Daoy (cell line): ENCODE measurements around the gene LHFPL4. TPM values are rescaled to one million over a fixed set of nuclear protein-coding genes. Genes with fewer than 3 reads are reported as not detected.
"Not testable (repeated sequence)": the region's sequence is repeated elsewhere in the genome, so short reads cannot be mapped to it uniquely, and the experiment has no call there.

Experiments used
- DNase-seq: peaks from one replicate; pipeline ENCODE4 v3.0.0-alpha.2; 2015; ENCODE audit warnings: low read depth
- total RNA-seq: library from RNA; depleted of rRNA; stranded (reverse); fragments of >200 nt; shearing (Covaris generic); gene quantifications from 2 replicates; pipeline ENCODE4 v1.2.3, GENCODE V29; 2014; rRNA removed

LHFPL4 gene
- 0.29 TPM in 1 of 2 replicates, not detected in the other for total RNA-seq

DNA sequence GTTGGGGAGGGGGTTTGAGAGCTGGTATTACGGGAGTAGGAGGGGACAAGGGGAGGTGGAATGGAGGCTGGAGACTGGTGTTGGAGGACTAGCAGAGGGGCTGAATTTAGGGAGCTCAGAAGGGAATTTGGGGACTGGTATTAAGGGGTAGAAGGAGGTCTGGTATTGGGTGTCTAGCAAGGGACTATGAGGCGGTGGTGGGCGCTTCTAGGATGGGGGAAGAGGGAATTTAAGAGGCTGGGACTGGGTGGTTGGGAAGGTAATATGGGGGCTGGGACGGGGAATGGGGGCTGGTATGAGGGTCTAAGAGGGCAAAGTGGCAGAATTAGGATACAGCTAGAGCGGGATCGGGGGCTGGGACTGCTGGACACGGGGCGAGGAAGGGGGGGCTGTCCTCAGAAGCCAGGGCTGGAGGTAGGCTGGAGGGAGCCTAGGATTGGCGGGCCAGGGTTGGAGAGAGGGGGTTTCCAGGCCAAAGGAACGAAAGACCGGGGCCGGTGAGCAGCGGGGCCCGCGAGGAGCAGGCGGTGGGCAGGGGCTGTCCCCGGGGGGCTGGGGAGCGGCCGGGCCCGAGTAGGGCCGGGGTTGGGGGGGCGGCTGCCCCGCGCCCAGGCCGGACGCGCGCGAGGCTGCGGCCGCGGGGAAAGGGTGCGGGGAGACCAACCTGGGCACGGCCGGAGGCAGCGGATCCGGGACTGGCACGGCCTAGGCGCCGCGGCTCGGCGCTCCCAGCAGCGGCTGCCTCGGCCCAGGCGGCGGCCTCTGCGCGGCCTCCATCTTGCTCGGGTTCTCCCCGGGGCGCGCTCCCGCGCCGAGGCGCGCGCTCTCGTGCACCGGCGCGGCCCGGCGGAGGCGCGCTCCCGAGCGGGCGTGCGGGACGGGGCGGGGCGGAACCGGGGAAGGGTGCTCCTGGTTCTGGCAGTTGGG is at the start of gene LHFPL4:
Gene LHFPL4, minus strand, starts transcription at position 802 of the 927 bp plus-strand sequence. CDS start 1,143 bp downstream, outside the sequence.
- DNase-seq, result no peak

DNA sequence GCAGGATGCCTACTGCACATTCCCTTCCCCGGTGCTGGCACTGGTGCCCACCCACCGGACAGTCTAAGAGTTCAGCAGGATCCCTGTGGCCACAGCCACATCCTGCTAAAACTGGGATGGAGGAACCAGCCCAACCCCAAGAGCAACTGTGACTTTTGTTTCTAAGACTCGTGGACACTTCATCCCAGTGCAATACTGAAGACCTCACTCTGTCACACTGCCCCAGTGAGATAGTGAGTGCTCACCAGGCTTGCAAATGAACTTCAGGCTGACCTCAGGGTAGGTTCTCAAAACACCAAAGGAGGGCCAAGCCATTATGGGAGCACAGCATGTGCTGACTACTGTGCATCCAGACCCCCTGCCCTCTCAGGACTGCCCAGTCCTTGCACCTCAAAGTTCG is 49.0 kb upstream of the LHFPL4 start:
- DNase-seq, result no peak

DNA sequence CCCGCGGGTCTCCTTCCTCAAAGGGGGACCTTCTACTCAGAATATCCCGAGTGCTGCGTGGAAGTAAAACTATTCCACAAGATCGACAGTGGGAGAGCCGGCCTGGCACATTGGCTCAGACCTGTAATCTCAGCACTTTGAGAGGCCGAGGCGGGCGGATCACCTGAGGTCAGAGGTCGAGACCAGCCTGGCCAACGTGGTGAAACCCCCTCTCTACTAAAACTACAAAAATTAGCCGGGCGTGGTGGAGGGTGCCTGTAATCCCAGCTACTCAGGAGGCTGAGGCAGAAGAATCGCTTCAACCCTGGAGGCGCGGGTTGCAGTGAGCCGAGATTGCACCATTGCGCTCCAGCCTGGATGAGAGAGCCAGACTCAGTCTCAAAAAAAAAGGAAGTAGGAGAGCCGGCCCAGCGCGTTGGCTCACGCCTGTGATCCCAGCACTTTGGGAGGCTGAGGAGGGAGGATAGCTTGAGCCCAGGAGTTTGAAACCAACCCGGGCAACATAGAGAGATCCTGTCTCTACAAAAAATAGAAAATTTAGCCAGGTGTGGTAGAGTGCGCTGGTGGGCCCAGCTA is 47.5 kb upstream of the LHFPL4 start:
- DNase-seq, result not testable (repeated sequence)

DNA sequence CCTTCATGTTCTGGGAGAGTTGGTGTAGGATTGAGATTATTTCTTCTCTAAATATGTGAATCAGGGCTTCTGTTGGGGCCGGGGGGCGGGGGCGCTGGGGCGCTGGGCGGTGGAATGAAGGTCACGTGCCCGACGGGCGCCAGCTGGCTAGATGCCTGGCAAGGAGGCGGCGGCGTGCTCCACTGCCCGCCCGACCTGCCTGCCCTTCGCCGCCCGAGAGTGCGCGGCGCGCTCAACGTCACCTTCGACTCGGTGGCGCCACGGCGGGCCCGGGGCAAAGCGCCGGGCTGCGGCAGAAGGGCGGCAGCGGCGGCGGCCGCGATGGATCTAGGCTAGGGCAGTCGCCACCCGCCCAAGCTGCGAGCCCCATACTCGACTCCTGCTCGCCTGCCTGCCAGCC is 47.0 kb upstream of the LHFPL4 start:
- DNase-seq, result peak; percentile 2

DNA sequence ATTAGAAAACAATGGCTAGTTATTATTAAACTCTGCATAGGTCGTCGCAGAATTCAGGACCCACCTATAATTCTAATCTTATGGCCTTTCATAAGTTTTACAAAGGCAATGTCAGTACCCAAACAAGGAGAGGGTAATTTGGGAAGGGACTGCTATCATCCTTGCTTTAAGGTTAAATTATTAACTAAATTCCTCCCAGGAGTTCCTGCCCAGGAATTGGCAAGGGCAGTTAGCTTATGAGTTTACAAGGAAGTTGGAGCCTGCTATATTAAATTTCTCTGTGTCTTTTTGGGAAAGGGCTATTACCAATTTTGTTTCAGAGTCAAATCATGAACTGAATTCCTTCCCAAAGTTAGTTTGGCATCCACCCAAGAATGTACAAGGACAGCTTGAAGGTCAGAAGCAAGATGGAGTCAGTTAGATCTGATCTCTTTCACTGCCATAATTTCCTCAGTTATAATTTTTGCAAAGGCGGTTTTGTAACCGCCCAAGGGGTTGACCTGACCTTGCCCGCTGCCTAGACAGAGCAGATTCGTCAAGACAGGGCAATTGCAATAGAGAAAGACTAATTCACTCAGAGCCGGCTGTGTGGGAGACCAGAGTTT is 45.3 kb upstream of the LHFPL4 start:
- DNase-seq, result no peak

DNA sequence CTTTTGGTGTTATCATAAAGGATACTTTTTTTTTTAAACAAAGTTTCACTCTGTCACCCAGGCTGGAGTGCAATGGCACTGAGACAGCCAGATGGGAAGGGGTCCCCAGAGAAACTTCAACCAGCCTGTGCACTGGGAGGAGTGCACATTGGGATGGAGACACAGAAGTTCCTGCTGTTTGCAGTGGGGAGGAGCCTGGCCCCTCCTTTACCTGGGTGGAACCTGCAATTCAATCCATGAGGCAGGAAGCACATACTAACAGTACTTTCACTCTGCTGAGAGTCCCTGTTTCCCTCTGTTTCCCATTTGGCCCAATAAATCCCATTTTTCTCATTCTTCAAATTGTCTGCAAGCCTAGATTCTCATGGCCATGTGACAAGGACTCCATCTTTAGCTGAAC is 42.3 kb upstream of the LHFPL4 start:
- no peak for DNase-seq

DNA sequence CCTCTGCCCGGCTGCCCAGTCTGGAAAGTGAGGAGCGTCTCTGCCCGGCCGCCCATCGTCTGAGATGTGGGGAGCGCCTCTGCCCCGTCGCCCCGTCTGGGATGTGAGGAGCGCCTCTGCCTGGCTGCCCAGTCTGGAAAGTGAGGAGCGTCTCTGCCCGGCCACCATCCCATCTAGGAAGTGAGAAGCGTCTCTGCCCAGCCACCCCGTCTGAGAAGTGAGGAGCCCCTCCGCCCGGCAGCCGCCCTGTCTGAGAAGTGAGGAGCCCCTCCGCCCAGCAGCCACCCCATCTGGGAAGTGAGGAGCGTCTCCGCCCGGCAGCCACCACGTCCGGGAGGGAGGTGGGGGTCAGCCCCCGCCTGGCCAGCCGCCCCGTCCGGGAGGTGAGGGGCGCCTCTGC is 38.2 kb upstream of the LHFPL4 start:
- DNase-seq, result not testable (repeated sequence)

DNA sequence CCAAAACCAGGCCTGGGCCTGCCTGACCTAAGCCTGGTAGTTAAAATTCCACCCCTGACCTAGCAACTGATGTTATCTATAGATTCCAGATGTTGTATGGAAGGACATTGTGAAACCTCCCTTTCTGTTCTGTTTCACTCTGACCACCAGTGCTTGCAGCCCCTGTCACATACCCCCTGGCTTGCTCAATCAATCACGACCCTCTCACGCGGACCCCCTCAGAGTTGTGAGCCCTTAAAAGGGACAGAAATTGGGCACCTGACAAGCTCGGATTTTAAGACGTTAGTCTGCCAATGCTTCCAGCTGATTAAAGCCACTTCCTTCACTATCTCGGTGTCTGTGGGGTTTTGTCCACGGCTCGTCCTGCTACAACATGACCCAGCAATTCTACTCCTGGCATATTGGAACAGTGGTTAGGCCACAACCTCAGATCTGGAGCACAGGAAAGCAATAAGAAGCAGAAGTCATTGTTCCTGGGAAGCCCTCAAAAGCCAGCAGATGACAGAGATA is 36.7 kb upstream of the LHFPL4 start:
- DNase-seq, result no peak

DNA sequence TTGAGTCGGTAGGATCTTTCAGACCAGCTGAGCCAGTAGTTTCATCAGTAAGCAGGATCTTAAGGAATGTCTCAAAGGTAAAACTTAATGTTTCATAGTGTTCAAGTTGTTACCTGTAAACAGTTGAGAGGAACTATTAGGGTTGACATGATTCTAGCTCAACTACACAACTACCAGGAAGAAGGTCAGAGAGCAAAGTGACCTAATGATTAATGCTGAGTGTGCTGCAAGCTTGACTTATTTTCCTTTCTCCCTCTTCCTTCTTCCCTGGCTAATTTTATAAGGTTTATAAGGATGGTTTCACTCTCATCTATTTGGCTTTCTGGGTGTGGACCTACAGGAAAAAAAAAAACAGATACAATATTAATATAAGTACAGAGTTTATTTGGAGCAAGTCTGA is 30.2 kb upstream of the LHFPL4 start:
- no peak for DNase-seq

DNA sequence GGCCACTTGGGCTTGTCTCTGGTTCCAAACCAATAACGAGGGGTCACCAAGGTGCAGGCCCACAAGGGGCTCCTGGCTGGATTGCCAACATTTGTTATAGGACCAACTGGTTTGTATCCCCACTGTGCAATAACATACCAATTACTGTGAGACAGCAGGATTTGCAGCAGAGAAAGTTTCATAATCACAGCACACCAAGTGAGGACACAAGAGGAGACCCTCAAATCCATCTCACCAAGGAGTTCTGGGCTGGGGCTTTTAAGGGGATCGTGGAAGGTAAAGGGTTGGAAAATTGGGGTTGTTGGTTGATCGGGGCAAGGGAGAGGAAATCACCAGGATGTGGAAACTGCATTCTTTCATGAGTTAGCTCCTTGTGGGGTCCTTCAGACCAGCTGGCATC is 29.7 kb upstream of the LHFPL4 start:
- no peak for DNase-seq

DNA sequence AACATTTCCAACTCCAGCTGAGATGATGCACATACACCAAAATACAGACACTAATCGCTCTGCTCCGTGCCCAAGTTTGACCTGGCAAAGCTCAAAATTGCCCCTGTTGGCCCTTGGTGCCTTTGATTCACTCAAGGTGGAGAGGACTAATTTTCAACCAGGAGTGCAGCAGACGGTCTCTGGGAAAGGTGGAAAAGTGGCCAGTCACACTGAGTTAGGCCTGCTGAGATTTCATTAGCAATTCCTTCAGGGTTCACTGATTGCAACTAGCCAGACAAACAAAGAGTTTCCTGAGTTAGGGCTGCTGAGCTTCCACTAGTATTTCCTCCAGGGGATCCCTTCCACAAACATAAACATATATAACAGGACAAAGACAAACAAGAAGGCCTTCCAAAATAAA is 28.7 kb upstream of the LHFPL4 start:
- no peak for DNase-seq

DNA sequence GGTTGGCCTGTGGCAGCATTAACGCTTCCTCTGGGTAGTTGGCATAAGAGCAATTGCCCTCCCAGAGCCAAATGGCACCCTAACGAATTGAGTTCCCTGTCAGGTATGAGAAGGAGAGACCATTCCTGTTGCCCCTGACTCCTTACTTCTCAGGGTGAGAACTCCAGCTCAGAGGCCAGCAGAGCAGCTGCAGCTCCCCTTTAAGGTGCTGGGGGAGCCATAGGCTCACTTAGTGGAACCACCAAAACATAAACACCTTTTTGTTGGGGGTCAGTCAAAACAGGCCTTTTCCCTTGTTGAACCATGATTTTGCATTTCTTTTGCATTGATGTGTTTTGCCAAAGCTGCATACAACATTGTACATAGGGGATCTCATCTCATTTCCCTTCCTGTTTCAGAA is 28.1 kb upstream of the LHFPL4 start:
- DNase-seq, result no peak

DNA sequence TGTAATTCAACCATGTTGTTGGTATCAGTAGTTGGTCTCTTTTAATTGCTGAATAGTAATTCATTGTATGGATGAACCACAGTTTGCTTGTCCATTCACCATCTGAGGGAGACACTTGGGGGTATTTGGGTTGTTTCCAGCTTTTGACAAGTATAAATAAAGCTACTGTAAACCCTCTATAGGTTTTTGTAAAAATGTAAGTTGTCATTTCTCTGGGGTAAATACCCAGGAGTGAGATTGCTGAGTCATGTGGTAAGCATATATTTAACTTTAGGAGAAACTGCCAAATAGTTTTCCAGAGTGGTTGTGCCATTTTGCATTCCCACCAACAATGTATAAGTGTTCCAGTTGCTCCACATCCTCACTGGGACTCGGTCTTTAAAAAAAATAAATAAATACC is 15.4 kb upstream of the LHFPL4 start:
- DNase-seq, result no peak

DNA sequence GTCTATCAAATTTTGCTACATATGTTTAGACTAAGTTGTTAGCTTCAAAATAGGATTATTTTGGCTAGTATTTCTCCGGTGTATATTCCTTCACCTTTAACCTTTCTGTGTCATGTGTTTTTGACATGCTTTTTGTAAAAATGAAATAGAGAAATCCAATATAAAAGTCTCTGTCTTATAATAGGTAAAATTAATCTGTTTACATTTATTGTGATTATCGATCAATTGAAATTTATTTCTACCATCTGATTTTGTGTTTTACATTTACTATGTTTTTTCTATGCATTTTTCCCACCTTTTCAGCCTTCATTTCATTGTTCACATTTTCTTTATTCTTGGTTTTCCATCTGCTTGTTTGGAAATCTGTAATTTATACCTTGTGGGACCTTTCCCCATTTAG is 11.7 kb upstream of the LHFPL4 start:
- DNase-seq, result no peak

DNA sequence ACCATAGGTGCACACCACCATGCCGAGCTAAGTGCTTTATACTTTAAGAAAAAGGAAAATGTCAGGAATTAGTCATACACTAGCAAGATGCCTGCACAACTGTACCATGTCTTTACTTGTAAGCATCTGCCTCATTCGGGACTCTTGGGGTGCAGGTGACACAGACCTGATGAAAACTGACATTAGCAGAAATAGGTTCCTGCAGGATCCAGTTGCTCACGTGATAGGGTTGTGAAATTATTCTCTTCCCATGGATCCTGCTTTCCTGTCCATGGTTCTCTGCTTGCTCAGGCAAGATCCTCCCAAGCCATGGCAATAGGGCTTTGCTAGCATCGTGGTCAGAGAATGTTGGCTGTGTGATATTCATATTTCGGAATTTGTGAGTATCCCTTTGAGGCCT is 10.2 kb upstream of the LHFPL4 start:
- no peak for DNase-seq

DNA sequence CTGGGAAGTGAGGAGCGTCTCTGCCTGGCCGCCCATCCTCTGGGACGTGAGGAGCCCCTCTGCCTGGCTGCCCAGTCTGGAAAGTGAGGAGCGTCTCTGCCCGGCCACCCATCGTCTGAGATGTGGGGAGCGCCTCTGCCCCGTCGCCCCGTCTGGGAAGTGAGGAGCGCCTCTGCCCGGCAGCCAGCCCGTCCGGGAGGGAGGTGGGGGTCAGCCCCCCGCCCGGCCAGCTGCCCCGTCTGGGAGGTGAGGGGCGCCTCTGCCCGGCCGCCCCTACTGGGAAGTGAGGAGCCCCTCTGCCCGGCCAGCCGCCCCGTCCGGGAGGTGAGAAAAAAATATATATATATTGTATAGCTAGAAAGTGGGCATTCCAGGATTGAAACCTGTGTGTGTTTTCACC is 6.4 kb upstream of the LHFPL4 start:
- DNase-seq, result not testable (repeated sequence)

DNA sequence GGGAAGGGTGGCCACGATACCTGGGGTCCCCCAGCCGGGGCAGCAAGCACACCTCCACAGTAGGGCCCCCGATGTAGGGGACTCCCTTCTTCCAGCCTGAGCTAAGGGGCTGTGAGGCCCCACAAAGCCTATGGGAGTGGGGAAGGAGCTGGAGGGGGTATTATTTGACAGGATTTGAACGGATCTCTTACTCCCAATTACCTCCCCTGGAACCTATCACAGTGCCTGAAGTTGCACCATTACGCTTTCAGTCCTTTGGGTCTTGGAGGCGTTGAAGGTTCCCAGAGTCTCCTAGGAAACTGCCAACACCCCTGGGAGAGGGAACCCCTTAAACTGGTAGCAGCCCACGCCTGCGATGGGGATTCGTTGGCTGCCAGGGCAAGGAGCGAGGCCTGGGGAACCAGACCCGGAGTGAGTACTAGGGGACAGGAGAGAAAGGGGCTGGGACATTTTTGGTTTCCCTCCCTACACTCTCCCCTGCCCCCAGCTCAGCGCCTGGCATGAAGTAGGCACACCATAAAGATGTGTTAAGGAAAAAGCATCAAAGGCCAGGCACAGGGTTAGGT is 409 bp upstream of the LHFPL4 start:
- no peak for DNase-seq

DNA sequence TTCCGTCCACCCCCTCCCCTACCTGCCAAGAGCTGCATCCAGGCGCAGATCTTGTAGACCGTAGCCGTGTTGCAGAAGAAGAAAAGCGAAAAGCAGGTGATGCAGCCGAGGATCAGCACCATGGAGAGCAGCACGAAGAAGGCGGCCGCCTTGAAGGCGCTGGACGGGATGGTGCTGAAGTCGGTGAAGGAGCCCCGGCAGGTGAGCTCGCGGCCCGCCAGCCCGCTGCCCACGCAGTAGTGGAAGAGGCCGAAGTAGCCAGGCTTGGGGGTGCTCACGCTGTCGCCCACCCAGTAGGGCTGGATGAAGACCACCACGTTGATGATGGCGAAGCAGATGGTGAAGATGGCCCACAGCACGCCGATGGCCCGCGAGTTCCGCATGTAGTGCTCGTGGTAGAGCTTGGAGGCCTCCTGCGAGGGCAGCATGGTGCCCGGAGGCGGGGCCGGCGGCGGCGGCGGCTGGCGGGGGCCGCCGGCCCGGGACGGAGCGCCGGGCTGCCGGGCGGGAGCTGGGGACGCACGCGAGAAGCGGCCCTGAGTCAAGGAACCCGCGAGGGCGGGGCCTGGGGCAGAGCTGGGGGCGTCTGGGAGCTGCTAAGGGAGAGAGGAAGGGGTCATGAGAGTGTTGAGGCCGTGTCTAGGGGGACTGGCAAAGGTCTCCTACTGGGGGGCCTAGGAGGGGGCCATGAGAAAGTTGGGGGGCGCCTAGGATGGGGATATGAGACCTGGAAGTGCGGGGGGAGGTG is 1.2 kb downstream of the LHFPL4 start:
- peak; percentile 47 for DNase-seq

DNA sequence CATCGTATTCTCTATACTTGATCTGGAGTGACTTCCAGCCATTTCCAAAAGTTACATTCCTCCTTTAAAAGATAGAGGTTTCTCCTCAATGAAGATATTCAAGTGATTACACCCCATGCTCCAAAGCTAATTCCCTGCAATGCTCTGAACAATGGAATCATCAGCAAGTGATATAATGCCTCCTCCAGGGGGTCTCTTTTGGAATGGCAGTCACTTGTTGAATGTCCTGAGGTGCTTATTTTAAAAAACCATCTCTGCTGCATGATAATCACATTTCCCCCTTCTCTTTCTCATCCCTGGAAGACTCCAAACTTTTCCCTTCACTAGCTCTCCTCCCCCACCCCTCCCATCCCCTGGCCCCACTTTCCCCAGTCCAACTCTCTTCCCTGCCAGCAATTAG is 2.6 kb downstream of the LHFPL4 start:
- no peak for DNase-seq

DNA sequence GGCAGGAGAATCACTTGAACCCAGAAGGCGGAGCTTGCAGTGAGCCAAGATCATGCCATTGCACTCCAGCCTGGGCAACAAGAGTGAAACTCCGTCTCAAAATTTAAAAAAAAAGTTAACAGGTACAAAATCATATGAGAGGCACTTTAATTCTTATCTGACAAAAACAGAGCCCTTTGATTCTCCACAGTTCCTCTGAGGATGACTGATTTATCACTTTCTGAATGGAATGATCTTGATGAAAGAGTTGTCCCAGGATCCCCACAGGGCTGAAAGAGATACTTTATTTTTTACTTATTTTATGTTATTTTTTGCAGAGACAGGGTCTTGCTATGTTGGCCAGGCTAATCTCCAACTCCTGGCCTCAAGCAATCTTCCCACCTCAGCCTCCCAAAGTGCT is 4.0 kb downstream of the LHFPL4 start:
- DNase-seq, result no peak

DNA sequence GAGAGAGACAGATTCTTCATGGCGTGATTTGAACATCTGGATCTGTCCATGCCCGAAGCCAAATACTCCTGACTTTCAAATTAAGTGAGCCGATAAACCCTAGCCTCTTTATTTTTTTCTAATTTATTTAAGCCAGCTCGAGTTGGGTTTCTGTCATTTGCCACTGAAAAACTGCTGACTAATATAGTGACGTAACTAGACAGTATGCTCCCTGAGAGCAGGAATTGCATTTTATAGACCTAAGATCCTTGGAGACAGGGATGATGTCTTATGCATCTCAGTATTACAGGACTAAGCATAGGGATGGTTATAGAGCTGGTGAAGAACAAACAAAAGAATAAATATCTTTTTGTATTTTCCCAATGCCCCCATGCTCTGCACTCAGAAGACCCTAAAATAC is 4.6 kb downstream of the LHFPL4 start:
- no peak for DNase-seq

DNA sequence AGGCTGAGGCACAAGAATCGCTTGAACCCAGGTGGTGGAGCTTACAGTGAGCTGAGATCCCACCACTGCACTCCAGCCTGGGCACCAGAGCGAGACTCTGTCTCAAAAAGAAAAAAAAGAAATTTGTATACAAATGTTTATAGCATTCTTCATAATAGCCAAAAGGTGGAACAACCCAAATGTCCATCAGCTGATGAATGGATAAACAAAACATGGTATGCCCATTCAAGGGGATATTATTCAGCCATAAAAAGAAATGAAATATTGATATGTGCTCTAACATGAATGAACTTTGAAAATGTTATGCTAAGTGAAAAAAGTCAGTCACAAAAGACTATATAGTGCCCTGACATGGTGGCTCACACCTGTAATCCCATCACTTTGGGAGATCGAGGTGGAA is 11.4 kb downstream of the LHFPL4 start:
- no peak for DNase-seq
